ENCODE measurements around the gene SMIM27.
"Not testable (repeated sequence)": the region's sequence is repeated elsewhere in the genome, so short reads cannot be mapped to it uniquely, and the experiment has no call there.

SMIM27 gene

DNA sequence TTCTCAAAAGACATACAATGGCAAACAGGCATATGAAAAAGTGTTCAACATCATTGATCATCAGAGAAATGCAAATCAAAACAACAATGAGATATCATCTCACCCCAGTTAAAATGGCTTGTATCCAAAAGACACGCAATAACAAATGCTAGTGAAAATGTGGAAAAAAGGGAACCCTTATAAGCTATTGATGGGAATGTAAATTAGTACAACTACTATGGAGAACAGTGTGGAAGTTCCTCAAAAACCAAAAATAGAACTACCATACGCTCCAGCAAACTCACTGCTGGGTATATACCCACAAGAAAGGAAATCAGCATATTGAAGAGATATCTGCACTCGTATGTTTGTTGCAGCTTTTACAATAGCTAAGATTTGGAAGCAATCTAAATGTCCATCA is 46.9 kb downstream of the SMIM27 start:
- DNase-seq (ENCODE audit: low spot score), result not testable (repeated sequence)

Measured in iPS-NIHi11 (cell line).